ENCODE measurements around the gene AICDA.

DNA sequence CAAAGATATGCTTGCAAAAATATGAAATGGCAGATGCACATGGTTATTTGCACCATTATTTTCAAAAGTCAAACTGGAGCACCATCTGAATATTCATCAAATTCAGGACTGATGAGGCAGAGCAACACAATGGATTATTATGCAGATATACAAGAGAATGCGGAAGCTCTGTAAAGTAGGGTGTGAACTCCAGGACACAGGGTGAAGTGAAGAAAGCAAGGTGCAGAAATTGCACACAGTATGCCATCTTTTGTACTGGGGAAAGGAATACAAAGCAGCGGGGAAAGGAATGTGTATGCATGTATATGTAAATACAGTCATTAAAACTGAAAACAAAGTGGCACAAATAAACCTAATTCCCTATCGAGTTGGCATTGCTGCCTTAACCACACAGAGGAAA, 49.3 kb downstream of the AICDA start:
- TF ChIP-seq, protein P1, sequence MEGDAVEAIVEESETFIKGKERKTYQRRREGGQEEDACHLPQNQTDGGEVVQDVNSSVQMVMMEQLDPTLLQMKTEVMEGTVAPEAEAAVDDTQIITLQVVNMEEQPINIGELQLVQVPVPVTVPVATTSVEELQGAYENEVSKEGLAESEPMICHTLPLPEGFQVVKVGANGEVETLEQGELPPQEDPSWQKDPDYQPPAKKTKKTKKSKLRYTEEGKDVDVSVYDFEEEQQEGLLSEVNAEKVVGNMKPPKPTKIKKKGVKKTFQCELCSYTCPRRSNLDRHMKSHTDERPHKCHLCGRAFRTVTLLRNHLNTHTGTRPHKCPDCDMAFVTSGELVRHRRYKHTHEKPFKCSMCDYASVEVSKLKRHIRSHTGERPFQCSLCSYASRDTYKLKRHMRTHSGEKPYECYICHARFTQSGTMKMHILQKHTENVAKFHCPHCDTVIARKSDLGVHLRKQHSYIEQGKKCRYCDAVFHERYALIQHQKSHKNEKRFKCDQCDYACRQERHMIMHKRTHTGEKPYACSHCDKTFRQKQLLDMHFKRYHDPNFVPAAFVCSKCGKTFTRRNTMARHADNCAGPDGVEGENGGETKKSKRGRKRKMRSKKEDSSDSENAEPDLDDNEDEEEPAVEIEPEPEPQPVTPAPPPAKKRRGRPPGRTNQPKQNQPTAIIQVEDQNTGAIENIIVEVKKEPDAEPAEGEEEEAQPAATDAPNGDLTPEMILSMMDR (IDR thresholded peaks at IDR 0.05; ENCODE audit: low read depth, low read length, missing input control): no peak
- TF ChIP-seq JUND (IDR thresholded peaks at IDR 0.05) (no peak), TAF1 (conservative IDR thresholded peaks at IDR 0.05) (no peak), GABPA (IDR thresholded peaks at IDR 0.05 in 1 of 2, conservative IDR thresholded peaks at IDR 0.05 in 1 of 2) (no peak), RAD21 (IDR thresholded peaks at IDR 0.05) (no peak), NR2F2 (IDR thresholded peaks at IDR 0.05) (no peak), HNF4G (IDR thresholded peaks at IDR 0.05) (no peak), FOXA1 (IDR thresholded peaks at IDR 0.05) (no peak), SP1 (IDR thresholded peaks at IDR 0.05) (no peak), EGR1 (IDR thresholded peaks at IDR 0.05; ENCODE audit: low read depth in 2 of 2) (no peak)
- TF ChIP-seq, protein P2, sequence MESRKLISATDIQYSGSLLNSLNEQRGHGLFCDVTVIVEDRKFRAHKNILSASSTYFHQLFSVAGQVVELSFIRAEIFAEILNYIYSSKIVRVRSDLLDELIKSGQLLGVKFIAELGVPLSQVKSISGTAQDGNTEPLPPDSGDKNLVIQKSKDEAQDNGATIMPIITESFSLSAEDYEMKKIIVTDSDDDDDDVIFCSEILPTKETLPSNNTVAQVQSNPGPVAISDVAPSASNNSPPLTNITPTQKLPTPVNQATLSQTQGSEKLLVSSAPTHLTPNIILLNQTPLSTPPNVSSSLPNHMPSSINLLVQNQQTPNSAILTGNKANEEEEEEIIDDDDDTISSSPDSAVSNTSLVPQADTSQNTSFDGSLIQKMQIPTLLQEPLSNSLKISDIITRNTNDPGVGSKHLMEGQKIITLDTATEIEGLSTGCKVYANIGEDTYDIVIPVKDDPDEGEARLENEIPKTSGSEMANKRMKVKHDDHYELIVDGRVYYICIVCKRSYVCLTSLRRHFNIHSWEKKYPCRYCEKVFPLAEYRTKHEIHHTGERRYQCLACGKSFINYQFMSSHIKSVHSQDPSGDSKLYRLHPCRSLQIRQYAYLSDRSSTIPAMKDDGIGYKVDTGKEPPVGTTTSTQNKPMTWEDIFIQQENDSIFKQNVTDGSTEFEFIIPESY (IDR thresholded peaks at IDR 0.05): no peak
- TF ChIP-seq, protein P3, sequence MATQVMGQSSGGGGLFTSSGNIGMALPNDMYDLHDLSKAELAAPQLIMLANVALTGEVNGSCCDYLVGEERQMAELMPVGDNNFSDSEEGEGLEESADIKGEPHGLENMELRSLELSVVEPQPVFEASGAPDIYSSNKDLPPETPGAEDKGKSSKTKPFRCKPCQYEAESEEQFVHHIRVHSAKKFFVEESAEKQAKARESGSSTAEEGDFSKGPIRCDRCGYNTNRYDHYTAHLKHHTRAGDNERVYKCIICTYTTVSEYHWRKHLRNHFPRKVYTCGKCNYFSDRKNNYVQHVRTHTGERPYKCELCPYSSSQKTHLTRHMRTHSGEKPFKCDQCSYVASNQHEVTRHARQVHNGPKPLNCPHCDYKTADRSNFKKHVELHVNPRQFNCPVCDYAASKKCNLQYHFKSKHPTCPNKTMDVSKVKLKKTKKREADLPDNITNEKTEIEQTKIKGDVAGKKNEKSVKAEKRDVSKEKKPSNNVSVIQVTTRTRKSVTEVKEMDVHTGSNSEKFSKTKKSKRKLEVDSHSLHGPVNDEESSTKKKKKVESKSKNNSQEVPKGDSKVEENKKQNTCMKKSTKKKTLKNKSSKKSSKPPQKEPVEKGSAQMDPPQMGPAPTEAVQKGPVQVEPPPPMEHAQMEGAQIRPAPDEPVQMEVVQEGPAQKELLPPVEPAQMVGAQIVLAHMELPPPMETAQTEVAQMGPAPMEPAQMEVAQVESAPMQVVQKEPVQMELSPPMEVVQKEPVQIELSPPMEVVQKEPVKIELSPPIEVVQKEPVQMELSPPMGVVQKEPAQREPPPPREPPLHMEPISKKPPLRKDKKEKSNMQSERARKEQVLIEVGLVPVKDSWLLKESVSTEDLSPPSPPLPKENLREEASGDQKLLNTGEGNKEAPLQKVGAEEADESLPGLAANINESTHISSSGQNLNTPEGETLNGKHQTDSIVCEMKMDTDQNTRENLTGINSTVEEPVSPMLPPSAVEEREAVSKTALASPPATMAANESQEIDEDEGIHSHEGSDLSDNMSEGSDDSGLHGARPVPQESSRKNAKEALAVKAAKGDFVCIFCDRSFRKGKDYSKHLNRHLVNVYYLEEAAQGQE (IDR thresholded peaks at IDR 0.05): no peak
- TF ChIP-seq, protein P4, sequence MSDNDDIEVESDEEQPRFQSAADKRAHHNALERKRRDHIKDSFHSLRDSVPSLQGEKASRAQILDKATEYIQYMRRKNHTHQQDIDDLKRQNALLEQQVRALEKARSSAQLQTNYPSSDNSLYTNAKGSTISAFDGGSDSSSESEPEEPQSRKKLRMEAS (IDR thresholded peaks at IDR 0.05): no peak
- TF ChIP-seq, protein P5, sequence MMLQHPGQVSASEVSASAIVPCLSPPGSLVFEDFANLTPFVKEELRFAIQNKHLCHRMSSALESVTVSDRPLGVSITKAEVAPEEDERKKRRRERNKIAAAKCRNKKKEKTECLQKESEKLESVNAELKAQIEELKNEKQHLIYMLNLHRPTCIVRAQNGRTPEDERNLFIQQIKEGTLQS (IDR thresholded peaks at IDR 0.05): no peak
